ENCODE measurements around the gene UTS2. TPM values are rescaled to one million over a fixed set of nuclear protein-coding genes. Genes with fewer than 3 reads are reported as not detected.

Gene UTS2
- not detected for total RNA-seq
- long read RNA-seq, result 0 reads

DNA sequence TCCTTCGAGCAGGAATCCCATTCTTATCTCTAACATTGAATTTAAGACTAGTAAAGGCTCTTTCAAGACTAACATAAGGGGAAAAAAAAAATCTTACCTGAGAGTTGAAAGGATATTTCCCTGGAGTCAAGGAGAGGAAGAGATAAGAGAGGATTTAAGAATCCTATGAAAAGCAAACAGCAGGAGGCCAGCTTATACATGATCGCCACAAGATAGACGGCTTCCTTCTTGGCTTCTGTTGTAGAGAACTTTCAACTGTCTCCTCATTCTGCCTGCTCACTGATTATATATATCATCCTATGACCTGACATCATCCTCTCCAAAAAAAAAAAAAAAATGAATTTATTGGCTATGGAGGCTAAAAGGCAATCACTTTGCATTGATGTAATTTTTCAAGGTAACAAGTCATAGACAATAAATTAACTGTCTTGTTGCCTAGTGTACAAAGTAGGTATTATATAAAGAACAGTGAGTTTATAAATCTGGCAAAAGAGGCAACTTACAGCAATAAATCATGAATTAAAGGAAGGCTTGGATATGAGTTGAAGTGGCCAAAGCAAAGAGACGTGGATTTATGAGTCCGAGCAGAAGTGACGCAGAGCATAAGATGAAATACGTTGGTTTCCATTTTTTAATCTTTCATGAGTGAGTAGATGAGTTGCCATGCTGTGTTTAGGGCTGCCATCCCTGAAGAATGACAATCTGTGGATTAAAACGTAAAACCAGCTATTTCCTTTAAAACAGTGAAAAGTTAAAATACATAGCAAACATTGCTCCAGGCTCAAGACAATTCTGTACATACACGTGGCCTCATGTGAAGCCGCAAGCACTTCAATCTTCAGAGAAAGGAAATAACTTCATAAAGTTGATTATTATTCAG, at the start of gene UTS2:
Gene UTS2, minus strand, starts transcription at position 262 of the 880 bp plus-strand sequence. Its CDS starts 62 bp downstream, at position 200.
- no peak for ATAC-seq
- DNase-seq, result no peak
- intact Hi-C loops (cut with DNase I, micrococcal nuclease), result no loop called here

- no peak for DNase-seq
- ATAC-seq, result peak; percentile 53
- intact Hi-C loops (cut with DNase I, micrococcal nuclease), result loop anchor here (5.0 to 10.0 kb wide), 2 partner anchors 232 to 235 kb away; no protein-coding TSS in a partner anchor
These were observed 46.9 kb upstream of the UTS2 start for GRCh38 chr1:7899741-7900140.

- ATAC-seq, result no peak
- intact Hi-C loops (cut with DNase I, micrococcal nuclease), result no loop called here
- DNase-seq, result no peak
These were observed 46.1 kb upstream of the UTS2 start for GRCh38 chr1:7898962-7899361.

DNA sequence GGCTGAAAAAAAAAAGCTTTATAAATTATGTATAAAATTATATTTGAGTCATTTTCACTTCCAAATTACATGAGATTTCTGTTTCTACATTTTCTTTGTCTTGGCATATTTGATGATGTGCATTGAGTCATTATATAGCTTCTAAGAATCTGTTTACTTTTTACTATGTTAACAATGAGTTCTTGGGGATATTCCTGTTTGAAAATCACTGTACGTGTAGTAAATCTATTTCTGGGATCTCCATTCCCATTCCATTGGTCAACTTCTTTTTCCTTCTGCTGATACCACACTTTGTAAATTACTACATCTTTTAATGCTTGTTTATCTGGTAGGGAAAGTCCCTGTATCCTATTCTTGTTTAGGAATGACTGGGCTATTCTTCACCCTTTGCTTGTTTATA, 44.1 kb upstream of the UTS2 start:
- no peak for DNase-seq
- intact Hi-C loops (cut with DNase I, micrococcal nuclease), result no loop called here
- ATAC-seq, result no peak

GRCh38 chr1:7893529-7894180, 40.8 kb upstream of the UTS2 start:
- intact Hi-C loops (cut with DNase I, micrococcal nuclease), result no loop called here
- ATAC-seq (no peak), DNase-seq (no peak)

DNA sequence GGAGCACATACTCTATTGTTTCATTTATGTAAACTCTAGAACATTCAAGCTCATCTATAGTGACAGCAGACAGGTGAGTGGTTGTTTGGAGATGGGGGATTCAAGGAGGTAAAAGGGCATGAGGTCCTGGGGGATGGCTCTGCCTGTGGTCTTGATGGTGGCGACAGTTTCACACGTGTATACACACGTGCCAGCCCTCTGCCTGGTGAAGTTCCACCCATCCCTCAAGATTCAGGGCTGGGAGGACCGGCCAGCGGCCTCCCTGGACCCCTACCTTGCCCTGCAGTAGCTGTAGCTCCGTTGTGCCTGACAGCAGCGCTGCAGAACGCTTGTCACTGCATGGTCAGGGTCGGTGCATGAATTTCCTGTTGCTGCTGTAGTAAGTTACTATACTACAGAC, 38.9 kb upstream of the UTS2 start:
- intact Hi-C loops (cut with DNase I, micrococcal nuclease), result no loop called here
- DNase-seq, result no peak
- no peak for ATAC-seq

GRCh38 chr1:7890853-7891252, 38.0 kb upstream of the UTS2 start:
- intact Hi-C loops (cut with DNase I, micrococcal nuclease), result no loop called here
- ATAC-seq, result no peak
- no peak for DNase-seq

DNA sequence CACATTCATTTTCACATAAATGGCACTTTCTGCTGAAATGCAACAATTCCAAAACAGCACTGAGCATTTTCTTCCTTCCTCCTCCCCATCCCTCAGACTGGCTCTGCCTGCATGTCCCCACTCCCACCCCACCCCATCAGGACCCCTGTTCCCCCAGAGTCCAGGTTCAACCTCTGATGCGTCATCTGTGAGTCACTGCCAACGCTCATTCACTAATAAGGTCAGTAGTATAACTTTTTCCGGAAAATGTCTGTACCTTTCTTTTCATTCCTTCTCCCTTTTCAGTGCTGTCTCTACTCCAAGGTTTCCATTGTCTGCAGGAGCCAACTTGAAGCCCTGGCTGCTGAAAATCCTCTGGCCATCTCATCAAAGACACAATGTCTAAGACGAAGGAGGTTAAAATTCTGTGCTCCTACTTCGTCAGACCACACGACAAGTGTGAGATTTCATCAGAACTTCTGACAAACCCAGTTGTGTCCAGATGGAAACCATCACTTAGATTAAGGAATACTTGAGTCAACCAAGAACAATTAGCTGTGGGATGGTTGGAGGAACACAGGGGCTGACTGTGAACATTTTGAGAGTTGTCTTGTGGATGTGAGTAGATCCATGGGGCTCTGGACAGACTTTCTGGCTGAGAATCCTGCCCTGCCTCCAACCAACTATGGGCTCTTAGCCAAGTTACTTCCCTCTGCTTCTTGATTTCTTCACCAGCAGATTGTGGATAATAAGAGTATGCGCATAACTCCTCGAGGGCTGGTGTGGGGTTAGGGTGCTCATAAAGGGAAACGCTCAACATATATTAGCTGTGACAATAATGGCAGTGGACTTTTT, 35.6 kb upstream of the UTS2 start:
- intact Hi-C loops (cut with DNase I, micrococcal nuclease), result no loop called here
- ATAC-seq, result no peak
- no peak for DNase-seq

- ATAC-seq (no peak), DNase-seq (no peak)
- intact Hi-C loops (cut with DNase I, micrococcal nuclease), result no loop called here
These were observed 33.5 kb upstream of the UTS2 start for GRCh38 chr1:7886405-7886745.

DNA sequence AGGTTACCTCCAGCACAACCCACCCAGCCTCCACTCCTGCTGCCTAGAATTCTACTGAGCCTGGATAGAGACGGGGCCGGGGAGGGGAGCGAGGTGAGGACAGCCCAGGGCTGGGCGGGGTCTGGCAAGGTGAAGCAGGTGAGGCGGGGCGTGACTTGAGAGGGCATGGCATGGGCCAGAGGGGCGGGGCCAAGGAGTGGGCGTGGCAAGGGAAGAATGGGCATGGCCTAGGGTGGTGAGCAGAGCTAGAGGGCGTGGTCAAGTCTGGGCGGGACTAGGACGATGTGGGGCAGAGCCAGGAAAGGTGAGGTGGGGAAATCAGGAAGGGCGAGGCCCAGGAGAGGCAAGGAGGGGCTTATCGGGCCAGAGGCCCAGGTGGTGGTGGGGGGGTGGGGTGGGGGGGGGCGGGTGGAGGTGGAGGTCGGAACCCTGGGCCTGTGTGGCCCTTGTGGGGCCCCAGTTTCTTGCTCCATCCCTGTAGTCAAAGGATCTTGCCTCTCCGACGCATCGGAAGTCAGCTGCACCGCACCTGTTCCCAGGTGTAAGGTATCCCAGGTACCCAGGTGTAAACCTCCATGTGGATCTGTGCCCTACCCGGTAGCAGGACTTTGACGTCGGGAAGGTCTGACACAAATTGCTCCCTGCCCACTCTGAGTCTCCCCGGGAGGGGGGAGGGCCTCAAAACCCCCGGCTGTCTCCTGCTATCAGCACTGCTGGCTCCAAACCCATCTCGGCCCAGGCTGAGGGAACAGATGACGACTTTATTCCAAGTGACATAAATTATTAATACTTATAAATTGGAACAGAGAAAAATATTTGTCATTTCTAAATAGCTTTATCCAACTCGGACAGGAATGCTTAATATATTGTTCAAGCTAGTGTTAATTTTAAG, 32.9 kb upstream of the UTS2 start:
- intact Hi-C loops (cut with DNase I, micrococcal nuclease), result no loop called here
- DNase-seq, result peak; percentile 92 to 94
- peak; percentile 100 for ATAC-seq

DNA sequence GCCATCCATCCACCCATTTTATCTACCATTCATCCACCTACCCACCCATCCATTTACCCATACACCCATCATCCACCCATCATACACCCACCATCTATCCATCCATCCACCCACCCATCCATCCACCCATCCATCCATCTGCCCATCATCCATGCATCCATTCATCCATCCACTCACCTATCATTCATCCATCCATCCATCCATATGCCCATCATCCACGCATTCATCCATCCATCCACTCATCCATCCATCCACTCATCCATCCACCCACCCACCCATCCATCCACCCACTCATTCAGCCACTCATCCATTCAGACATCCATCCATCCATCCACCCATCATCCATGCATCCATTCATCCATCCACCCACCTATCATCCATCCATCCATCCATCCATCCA, 31.9 kb upstream of the UTS2 start:
- no peak for ATAC-seq
- intact Hi-C loops (cut with DNase I, micrococcal nuclease), result no loop called here
- DNase-seq, result no peak

DNA sequence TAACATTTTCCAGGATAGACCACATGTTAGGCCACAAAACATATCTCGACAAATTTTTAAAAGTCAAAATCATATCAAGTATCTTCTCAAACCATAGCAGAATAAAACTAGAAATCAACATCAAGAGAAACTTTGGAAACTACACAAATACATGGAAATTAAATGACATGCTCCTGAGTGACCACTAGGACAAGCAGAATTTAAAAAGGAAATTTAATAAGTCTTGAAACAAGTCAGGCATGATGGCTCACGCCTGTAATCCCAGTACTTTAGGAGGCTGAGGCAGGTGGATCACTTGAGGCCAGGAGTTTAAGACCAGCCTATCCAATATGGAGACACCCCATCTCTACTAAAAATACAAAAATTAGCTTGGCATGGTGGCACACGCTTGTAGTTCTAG, 26.4 kb upstream of the UTS2 start:
- no peak for ATAC-seq
- intact Hi-C loops (cut with DNase I, micrococcal nuclease), result no loop called here
- no peak for DNase-seq

DNA sequence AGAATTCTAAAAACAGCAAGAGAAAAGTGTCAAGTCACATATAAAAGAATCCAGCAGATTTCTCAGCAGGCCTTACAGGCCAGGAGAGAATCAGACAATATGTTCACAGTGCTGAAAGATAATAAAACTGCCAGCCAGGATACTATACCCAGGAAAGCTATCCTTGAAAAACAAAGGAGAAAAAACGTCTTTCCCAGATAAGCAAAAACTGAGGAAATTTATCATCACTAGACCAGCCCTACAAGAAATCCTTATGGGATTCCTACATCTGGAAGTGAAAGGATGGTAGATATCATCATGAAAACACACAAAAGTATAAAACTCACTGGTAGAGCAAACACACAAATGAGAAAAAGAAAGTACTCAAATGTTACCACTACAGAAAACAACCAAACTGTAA, 25.2 kb upstream of the UTS2 start:
- intact Hi-C loops (cut with DNase I, micrococcal nuclease), result no loop called here
- ATAC-seq (no peak), DNase-seq (no peak)

DNA sequence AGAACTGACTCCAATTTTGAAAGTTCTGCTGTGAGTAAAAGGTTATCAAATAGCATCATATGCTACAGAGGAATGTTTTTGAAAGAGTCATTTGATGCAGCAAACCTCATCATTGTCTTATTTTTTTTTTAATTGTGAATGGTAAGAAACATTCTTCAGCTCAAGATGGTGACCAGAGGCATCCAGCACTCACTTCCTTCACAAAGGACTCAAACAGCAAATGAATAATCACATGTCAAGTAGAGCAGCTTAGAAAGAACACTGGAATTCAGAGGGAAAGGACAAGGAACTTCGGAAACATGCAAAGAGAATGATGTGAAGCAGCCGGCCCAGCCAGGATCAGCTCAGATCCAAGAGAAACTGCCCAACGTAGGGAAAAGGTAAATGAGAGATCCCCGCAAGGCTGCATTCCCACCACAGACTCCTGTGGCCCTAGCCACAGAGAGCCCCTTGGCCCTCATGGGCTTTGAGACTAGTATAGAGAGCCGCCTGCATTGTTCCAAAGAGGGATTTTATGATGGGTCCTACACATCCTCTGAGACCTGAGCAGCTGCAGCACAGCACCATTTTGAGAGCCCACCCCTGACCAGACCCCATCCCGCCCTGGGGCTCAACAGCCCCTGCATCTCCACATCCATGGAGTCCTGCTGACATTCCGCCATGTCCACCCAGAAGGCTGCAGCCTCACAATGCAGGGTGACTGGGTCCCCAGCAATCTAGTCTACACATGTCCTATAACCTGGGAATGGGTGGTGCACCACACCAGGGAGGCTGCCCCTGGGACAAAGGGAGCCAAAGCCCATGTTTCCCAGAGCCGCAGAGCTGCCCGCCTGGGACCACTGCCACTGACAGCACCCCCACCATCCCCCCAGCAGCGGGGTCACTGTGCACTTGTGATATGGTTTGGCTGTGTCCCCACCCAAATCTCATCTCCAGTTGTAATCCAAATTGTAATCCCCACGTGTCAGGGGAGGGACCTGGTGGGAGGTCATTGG, 21.2 kb upstream of the UTS2 start:
- intact Hi-C loops (cut with DNase I, micrococcal nuclease), result no loop called here
- no peak for ATAC-seq
- DNase-seq, result no peak

DNA sequence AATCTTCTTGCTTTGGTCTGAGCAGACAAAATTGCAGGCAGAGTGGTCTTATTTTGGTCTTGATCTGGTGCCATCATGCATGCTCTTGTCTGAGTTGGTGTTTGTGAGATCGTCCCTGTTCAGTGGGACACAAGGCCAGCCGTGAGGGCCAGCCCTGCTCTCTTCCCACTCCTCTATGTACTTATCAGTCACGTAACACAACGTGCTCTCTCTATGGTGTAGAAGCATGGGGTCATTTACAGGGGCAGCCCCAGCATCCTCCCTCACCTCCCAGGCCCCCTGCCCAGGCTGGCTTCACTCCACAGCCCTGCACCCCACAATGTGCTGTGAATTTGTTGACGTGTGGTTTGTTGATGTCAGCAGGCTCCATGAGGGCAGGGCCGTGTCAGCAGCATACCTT, 18.3 kb upstream of the UTS2 start:
- intact Hi-C loops (cut with DNase I, micrococcal nuclease), result no loop called here
- no peak for DNase-seq
- no peak for ATAC-seq

DNA sequence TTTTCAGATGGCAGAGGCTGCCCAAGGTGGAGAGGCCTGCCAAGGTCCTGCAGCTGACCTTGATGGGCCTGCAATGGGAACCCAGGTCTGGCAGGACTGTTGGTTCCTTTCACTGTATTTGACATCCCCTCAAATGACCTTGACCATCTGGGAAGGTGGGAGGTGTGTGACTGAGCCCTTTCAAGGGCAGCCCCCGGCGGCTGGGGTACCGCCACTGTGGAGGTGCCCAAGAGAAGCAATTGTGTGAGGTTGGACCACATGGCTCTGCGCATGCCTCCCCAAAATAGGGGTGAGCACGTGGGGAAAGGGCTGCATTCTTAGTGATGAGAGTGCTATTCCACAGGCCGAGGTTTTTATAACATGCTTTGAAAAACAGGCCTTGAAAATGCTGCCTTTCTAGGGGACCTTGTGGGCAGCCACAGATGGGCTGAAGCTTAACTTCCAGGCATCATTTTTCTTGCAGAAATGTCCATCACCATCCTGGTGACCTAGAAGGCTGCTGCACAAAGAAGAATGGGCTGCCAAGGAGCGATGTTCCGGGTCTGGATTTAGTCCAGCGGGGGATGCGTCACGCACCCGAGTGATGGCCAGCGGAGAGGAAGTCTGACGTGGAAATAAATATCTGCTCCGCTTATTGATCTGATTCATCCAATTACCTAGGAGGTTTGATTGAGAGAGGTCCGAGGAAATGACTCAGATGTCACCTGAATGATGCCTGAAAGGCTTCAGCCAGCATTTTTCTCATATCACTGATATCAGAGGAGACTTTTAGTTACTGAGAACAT, 16.5 kb upstream of the UTS2 start:
- intact Hi-C loops (cut with DNase I, micrococcal nuclease), result no loop called here
- no peak for DNase-seq
- no peak for ATAC-seq
